Caco-2 (cell line): ENCODE measurements around the gene KLHL29. TPM values are rescaled to one million over a fixed set of nuclear protein-coding genes. Genes with fewer than 3 reads are reported as not detected.

Experiments
- BruUV-seq: library from RNA; stranded (reverse); fragments of 400-500 nt; replicated peaks from 2 replicates; lab custom pipeline; 2021; lab: Mats Ljungman, UMichigan
- CTCF ChIA-PET: fragments of 300-600 bp; sonication (Branson Sonifier 250); formaldehyde crosslinking; loops from one replicate; lab custom pipeline; 2022; ENCODE audit warnings: antibody characterized with exemption; lab: Charles Lee
- POLR2A ChIA-PET: fragments of 300-600 bp; sonication (Branson Sonifier 250); formaldehyde crosslinking; loops from one replicate; lab custom pipeline; 2022; ENCODE audit warnings: antibody characterized with exemption; lab: Charles Lee
- DNase-seq, 2 experiments: peaks; one replicate each; pipeline versions ENCODE4 v3.0.0 to v3.0.0-alpha.2; 2020 to 2022
- H3K27me3 ChIP-seq: replicated peaks from 2 replicates; pipeline ENCODE4 v1.6.0; 2011; ENCODE audit warnings: low read length; ENCODE audit not compliant: control insufficient read depth, insufficient read depth
- H3K36me3 ChIP-seq: 2 replicates; pipeline ENCODE4 v1.5.1; 2011; ENCODE audit warnings: low read length; ENCODE audit not compliant: control insufficient read depth, insufficient read depth
- H3K4me1 ChIP-seq: fragments of 250-450 bp; sonication (Bioruptor Pico); 2 replicates; pipeline ENCODE4 v1.5.1; 2020; ENCODE audit warnings: mild to moderate bottlenecking
- H3K4me3 ChIP-seq: 2 replicates; pipeline ENCODE4 v1.5.1; 2011; ENCODE audit warnings: low read depth, mild to moderate bottlenecking, control low read depth, low read length
- H3K9me3 ChIP-seq: fragments of 250-450 bp; sonication (Bioruptor Pico); 2 replicates; pipeline ENCODE4 v1.5.1; 2020; ENCODE audit warnings: mild to moderate bottlenecking, moderate library complexity
- H3K27ac Mint-ChIP-seq: one replicate; pipeline ENCODE4 v1.8.0; 2022; ENCODE audit warnings: mixed read lengths; ENCODE audit not compliant: unreplicated experiment
- H3K27me3 Mint-ChIP-seq: one replicate; pipeline ENCODE4 v1.8.0; 2022; ENCODE audit warnings: mixed read lengths; ENCODE audit not compliant: insufficient read depth, unreplicated experiment
- H3K36me3 Mint-ChIP-seq: one replicate; pipeline ENCODE4 v1.8.0; 2022; ENCODE audit warnings: mild to moderate bottlenecking, mixed read lengths; ENCODE audit not compliant: insufficient read depth, unreplicated experiment
- H3K4me1 Mint-ChIP-seq: one replicate; pipeline ENCODE4 v1.8.0; 2022; ENCODE audit warnings: low read depth, mixed read lengths; ENCODE audit not compliant: unreplicated experiment
- H3K4me3 Mint-ChIP-seq: one replicate; pipeline ENCODE4 v1.8.0; 2022; ENCODE audit warnings: mild to moderate bottlenecking, moderate library complexity, mixed read lengths; ENCODE audit not compliant: unreplicated experiment
- H3K9me3 Mint-ChIP-seq: one replicate; pipeline ENCODE4 v1.8.0; 2022; ENCODE audit warnings: mixed read lengths; ENCODE audit not compliant: unreplicated experiment
- CTCF ChIP-seq, 2 experiments: fragments of 200-600 bp in 1 of 2; IDR thresholded peaks; 1 replicate in 1 of 2; 2 replicates in 1 of 2; pipeline versions ENCODE4 v1.5.1 to v1.8.0; 2011 to 2022; ENCODE audit warnings: antibody characterized with exemption in 1 of 2, control low read depth in 1 of 2, inconsistent platforms in 1 of 2, low read depth in 1 of 2, low read length in 1 of 2, mild to moderate bottlenecking in 1 of 2, moderate library complexity in 1 of 2; ENCODE audit not compliant: insufficient read depth in 1 of 2, severe bottlenecking in 1 of 2, unreplicated experiment in 1 of 2
- intact Hi-C: fragments of 100-400 bp; cut with micrococcal nuclease; formaldehyde crosslinking; loops from one replicate; pipeline ENCODE4 v1.10.0; 2022; ENCODE audit not compliant: unreplicated experiment
- total RNA-seq: library from RNA; stranded (reverse); gene quantifications from 2 replicates; pipeline ENCODE4 v1.2.3, GENCODE V29; 2022

The KLHL29 gene
- total RNA-seq, 1 experiment from 2014 or later = 0.61 TPM

- ChIA-PET POLR2A (no interaction called here), CTCF (no interaction called here)
- Histone ChIP-seq H3K4me3 (no peak overlapping the region), H3K27me3 (no peaks in the 10 kb centered on the region), H3K4me1 (no peaks in the 10 kb centered on the region), H3K36me3 (no peaks in the 10 kb centered on the region), H3K9me3 (no peaks in the 10 kb centered on the region)
- H3K9me3 Mint-ChIP-seq = no peaks in the 10 kb centered on the region
- DNase-seq = peak in 1 of 2 experiments; percentile 39
- TF ChIP-seq CTCF (IDR thresholded peaks at IDR 0.05; ENCODE audit: insufficient read depth in 1 of 2, low read depth in 1 of 2, low read length in 1 of 2, severe bottlenecking in 1 of 2, unreplicated experiment in 1 of 2) = no peak
- intact Hi-C loops = no loop called here
- peaks cover 12% of the 10 kb centered on the region for H3K27me3 Mint-ChIP-seq
- no peak overlapping the region for H3K27ac Mint-ChIP-seq
- H3K36me3 Mint-ChIP-seq = no peaks in the 10 kb centered on the region
- no peaks in the 10 kb centered on the region for H3K4me1 Mint-ChIP-seq
- no TSS peak for BruUV-seq
- no peak overlapping the region for H3K4me3 Mint-ChIP-seq
Measured at GRCh38 chr2:23419171-23420090, 34.5 kb downstream of the KLHL29 start.

- ChIA-PET CTCF (no interaction called here), POLR2A (no interaction called here)
- Histone ChIP-seq H3K4me1 (no peaks in the 10 kb centered on the region), H3K27me3 (no peaks in the 10 kb centered on the region), H3K36me3 (no peaks in the 10 kb centered on the region), H3K4me3 (no peak overlapping the region), H3K9me3 (no peaks in the 10 kb centered on the region)
- TF ChIP-seq CTCF (IDR thresholded peaks at IDR 0.05; ENCODE audit: insufficient read depth in 1 of 2, low read depth in 1 of 2, low read length in 1 of 2, severe bottlenecking in 1 of 2, unreplicated experiment in 1 of 2) = no peak
- BruUV-seq = no TSS peak
- Mint-ChIP-seq H3K9me3 (no peaks in the 10 kb centered on the region), H3K27ac (no peak overlapping the region), H3K4me1 (no peaks in the 10 kb centered on the region), H3K27me3 (peaks cover 12% of the 10 kb centered on the region), H3K4me3 (no peak overlapping the region), H3K36me3 (no peaks in the 10 kb centered on the region)
- DNase-seq = peak in 1 of 2 experiments; percentile 20
- intact Hi-C loops = no loop called here
Measured at GRCh38 chr2:23420091-23420839, 35.3 kb downstream of the KLHL29 start.

GRCh38 chr2:23420840-23421476 lies 36.0 kb downstream of the KLHL29 start:
- peak in 1 of 2 experiments; percentile 33 for DNase-seq
- Mint-ChIP-seq H3K4me3 (no peak overlapping the region), H3K27ac (no peak overlapping the region), H3K36me3 (no peaks in the 10 kb centered on the region), H3K27me3 (peaks cover 12% of the 10 kb centered on the region), H3K4me1 (no peaks in the 10 kb centered on the region), H3K9me3 (no peaks in the 10 kb centered on the region)
- H3K9me3 ChIP-seq = no peaks in the 10 kb centered on the region
- POLR2A ChIA-PET = no interaction called here
- BruUV-seq = no TSS peak
- CTCF ChIA-PET = no interaction called here
- H3K4me3 ChIP-seq = no peak overlapping the region
- H3K36me3 ChIP-seq = no peaks in the 10 kb centered on the region
- intact Hi-C loops = no loop called here
- no peak for TF ChIP-seq CTCF (IDR thresholded peaks at IDR 0.05; ENCODE audit: insufficient read depth in 1 of 2, low read depth in 1 of 2, low read length in 1 of 2, severe bottlenecking in 1 of 2, unreplicated experiment in 1 of 2)
- H3K27me3 ChIP-seq = no peaks in the 10 kb centered on the region
- H3K4me1 ChIP-seq = no peaks in the 10 kb centered on the region
